ENCODE results near the gene PAH.

DNA sequence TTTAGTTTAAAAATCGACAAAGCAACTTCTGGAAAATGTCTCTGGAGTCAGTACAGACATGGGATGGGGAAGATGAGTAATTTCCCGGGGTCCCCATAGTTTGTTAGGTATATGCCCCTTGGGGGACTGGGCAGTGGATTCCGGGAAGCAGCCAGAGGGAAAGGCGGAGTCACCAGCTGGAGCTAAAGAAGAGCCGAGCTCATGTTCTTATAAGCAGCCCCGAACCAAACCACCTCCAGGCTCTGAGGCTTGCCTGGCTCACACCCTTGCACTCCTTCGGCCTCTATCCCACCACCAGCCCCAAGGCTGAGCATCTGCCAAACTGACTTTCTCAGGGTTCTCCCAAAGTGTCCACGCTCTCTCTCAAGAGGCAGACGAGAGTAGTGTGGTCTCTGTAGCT is 117.8 kb downstream of the PAH start:
- no peak for TF ChIP-seq NFRKB (IDR thresholded peaks at IDR 0.05)
- no peak for TF ChIP-seq FOXK2 (IDR thresholded peaks at IDR 0.05)
- no peak for TF ChIP-seq SUZ12 (IDR thresholded peaks at IDR 0.05)
- no peak for TF ChIP-seq FOXM1 (IDR thresholded peaks at IDR 0.05; ENCODE audit: borderline replicate concordance)
- no peak for TF ChIP-seq ELF4 (IDR thresholded peaks at IDR 0.05)
- TF ChIP-seq LEF1 (IDR thresholded peaks at IDR 0.05; ENCODE audit: borderline replicate concordance) = no peak
- TF ChIP-seq CTBP1 (IDR thresholded peaks at IDR 0.05; ENCODE audit: borderline replicate concordance) = no peak
- TF ChIP-seq ARNT (IDR thresholded peaks at IDR 0.05) = no peak
- TF ChIP-seq HDGF (IDR thresholded peaks at IDR 0.05; ENCODE audit: borderline replicate concordance) = no peak
- TF ChIP-seq SP1 (IDR thresholded peaks at IDR 0.05) = no peak
- TF ChIP-seq L3MBTL2 (conservative IDR thresholded peaks at IDR 0.05) = no peak
- TF ChIP-seq, protein P1, sequence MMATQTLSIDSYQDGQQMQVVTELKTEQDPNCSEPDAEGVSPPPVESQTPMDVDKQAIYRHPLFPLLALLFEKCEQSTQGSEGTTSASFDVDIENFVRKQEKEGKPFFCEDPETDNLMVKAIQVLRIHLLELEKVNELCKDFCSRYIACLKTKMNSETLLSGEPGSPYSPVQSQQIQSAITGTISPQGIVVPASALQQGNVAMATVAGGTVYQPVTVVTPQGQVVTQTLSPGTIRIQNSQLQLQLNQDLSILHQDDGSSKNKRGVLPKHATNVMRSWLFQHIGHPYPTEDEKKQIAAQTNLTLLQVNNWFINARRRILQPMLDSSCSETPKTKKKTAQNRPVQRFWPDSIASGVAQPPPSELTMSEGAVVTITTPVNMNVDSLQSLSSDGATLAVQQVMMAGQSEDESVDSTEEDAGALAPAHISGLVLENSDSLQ (IDR thresholded peaks at IDR 0.05) = no peak

All from HEK293T (cell line).